GM06990 (cell line): ENCODE measurements around the gene COL19A1.
"Not testable (repeated sequence)": the region's sequence is repeated elsewhere in the genome, so short reads cannot be mapped to it uniquely, and the experiment has no call there.

Experiments used
- DNase-seq: peaks from one replicate; pipeline ENCODE4 v3.0.0-alpha.2; 2011; ENCODE audit not compliant: insufficient read length; ENCODE audit errors: extremely low read depth
- H3K27me3 ChIP-seq: replicated peaks from 2 replicates; pipeline ENCODE4 v1.6.0; 2011; ENCODE audit warnings: low read length; ENCODE audit not compliant: control insufficient read depth, insufficient read depth
- H3K36me3 ChIP-seq: 2 replicates; pipeline ENCODE4 v1.5.1; 2011; ENCODE audit warnings: low read length; ENCODE audit not compliant: control insufficient read depth, insufficient read depth
- H3K4me3 ChIP-seq: replicated peaks from 2 replicates; pipeline ENCODE4 v1.5.1; 2011; ENCODE audit warnings: low read depth, mild to moderate bottlenecking, control low read depth, low read length
- TF ChIP-seq, protein P1 (sequence below): IDR thresholded peaks from 2 replicates; pipeline ENCODE4 v1.5.1; 2011; ENCODE audit warnings: low read length, control low read depth, mild to moderate bottlenecking, inconsistent platforms; ENCODE audit not compliant: insufficient read depth, poor library complexity, severe bottlenecking

The COL19A1 gene

DNA sequence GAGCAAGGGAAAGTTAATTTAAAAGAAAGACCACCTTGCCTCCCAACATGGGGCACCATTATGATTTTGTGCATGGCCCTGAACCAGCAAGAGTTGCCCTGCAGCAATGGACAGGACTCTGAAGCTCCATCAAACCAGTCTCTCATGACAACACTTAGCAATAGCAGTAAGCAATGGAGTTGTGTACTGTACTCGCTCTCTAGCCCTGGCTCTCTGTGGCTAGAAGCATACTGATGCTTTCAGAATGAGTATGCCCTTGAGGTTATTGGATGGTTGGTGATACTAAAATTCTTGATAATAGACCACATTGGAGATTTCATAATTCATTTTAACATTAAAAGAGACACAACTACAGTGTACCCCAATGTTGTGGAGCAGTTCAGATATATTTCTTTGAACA, 46.3 kb upstream of the COL19A1 start:
- H3K27me3 ChIP-seq: no peaks in the 10 kb centered on the region
- no peak for DNase-seq
- H3K36me3 ChIP-seq: no peaks in the 10 kb centered on the region
- TF ChIP-seq, protein P1, sequence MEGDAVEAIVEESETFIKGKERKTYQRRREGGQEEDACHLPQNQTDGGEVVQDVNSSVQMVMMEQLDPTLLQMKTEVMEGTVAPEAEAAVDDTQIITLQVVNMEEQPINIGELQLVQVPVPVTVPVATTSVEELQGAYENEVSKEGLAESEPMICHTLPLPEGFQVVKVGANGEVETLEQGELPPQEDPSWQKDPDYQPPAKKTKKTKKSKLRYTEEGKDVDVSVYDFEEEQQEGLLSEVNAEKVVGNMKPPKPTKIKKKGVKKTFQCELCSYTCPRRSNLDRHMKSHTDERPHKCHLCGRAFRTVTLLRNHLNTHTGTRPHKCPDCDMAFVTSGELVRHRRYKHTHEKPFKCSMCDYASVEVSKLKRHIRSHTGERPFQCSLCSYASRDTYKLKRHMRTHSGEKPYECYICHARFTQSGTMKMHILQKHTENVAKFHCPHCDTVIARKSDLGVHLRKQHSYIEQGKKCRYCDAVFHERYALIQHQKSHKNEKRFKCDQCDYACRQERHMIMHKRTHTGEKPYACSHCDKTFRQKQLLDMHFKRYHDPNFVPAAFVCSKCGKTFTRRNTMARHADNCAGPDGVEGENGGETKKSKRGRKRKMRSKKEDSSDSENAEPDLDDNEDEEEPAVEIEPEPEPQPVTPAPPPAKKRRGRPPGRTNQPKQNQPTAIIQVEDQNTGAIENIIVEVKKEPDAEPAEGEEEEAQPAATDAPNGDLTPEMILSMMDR: no peak
- no peak overlapping the region for H3K4me3 ChIP-seq

DNA sequence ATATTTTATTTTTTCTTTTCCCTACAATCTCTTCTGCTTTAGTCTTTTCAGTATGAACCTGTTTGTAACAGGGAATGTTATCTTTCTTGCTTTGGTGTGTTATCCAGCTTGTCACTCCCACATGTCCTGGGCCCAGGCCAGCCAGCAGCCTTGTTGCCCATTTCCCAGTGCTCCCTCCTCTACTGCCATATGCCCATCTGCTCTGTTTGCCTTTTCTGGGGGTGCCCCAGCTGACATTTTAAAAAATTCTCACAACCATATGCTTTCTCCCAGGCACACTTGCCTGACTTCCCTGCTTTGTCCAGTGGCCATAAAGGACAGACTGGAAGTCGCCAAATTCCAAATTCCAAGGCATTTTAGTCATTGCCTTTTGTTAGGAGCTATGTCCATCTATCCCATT, 45.9 kb upstream of the COL19A1 start:
- no peaks in the 10 kb centered on the region for H3K27me3 ChIP-seq
- DNase-seq: no peak
- H3K36me3 ChIP-seq: no peaks in the 10 kb centered on the region
- TF ChIP-seq, protein P1: no peak
- H3K4me3 ChIP-seq: no peak overlapping the region

DNA sequence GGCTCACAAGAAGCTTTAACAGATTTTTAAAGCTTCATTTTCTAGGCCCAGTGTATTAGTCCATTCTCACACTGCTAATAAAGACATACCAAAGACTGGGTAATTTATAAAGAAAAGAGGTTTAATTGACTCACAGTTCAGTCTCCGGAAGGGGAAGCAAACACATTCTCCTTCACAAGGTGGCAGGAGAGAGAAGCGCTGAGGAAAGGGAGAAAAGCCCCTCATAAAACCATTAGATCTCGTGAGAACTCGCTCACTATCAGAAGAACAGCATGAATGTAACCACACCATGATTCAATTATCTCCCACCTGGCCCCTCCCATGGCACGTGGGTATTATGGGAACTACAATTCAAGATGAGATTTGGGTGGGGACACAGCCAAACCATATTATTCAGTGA, 42.0 kb upstream of the COL19A1 start:
- H3K4me3 ChIP-seq: not testable (repeated sequence)

DNA sequence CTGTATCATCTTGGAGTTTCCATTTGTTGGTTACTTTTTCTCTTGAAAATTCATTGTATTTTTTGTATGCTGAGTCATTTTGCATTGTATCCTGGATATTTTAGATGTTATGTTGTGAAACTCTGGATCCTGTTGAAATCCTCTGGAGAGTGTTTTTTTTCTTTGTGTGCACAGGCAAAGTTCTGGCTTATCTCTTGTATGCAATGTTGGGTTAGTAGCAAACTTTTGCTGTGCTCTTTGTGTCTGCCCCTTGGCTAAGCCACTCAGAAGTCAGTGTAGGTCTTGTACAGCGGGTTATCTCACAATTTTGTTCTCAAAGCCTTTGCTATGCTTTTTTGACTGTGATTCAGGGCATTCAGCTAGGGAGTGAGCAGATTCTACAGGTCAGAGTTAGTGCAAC, 40.5 kb upstream of the COL19A1 start:
- no peaks in the 10 kb centered on the region for H3K27me3 ChIP-seq
- TF ChIP-seq, protein P1: no peak
- no peak for DNase-seq
- no peaks in the 10 kb centered on the region for H3K36me3 ChIP-seq
- H3K4me3 ChIP-seq: no peak overlapping the region

More for the DNA sequence above, 42.0 kb upstream of the COL19A1 start:
- not testable (repeated sequence) for H3K36me3 ChIP-seq, H3K27me3 ChIP-seq, DNase-seq

DNA sequence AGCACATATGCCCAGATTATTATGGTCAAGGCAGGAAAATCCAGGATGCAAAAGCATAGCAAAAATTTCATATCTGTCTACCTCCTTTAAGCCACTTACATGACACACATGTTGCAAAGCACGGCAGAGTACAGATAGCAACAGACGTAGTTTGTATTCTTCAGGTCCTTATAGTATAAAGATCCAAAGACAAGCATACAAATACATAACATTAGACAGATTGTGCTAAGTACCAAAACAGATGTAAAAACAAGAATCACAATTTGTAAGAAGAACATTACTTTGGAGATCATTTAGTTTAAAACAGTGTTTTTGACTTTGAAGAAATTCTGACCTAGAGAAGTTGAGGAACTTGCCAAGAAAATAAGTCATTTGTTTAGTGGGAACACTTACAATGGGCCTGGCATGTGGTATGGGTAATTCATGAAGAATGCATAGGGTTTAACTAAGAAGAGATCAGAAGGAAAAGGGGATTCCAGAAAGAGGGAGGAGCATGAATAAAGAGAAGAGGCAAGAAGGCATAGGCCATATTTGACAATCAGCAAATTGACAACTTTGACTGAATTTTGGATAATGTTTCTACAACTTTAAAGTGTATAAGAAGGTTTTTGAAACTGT, 39.0 kb upstream of the COL19A1 start:
- no peak for DNase-seq
- H3K4me3 ChIP-seq: no peak overlapping the region
- TF ChIP-seq, protein P1: no peak
- no peaks in the 10 kb centered on the region for H3K27me3 ChIP-seq
- H3K36me3 ChIP-seq: no peaks in the 10 kb centered on the region

DNA sequence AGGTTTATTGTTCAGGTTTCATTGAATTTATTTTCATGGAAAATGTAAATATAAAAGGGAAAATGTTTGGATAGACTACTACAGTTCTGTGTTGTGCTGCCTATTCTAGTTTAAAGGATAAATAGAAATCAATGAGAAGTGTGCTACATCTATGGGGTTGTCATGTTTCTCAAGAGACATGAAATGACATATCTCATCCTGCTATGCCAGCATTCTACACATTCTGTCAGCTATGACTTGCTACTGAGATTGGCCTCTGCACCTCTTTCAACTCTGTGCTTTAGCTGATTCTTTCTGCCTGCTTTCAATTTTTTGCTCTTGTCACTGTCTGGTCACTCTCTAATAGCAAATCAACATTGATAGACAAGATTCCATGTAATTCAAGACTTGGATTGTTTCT, 33.8 kb upstream of the COL19A1 start:
- TF ChIP-seq, protein P1: no peak
- DNase-seq: no peak
- Histone ChIP-seq H3K4me3 (no peak overlapping the region), H3K27me3 (no peaks in the 10 kb centered on the region), H3K36me3 (no peaks in the 10 kb centered on the region)
